Measurements from ENCODE around the gene GPR173.
A peak's percentile ranks its signal among the peaks of the same experiment; 100 is the strongest.

The GPR173 gene

DNA sequence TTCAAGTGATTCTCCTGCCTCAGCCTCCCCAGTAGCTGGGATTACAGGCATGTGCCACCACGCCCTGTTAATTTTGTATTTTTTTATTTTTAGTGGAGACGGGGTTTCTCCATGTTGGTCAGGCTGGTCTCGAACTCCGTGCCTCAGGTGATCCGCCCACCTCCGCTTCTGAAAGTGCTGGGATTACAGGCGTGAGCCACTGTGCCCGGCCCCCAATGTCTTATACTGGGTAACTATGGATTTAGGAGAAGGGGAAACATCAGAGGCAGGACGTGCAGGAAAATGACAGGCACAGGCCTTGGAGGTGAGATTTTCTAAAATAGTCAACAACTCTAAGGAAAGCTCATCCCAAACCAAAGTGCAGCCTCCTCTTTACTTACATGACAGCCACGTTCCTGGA lies 22.5 kb downstream of the GPR173 start:
- Histone ChIP-seq H3K4me3 (ENCODE audit: low read depth in 1 of 2, low read length in 1 of 2) (no peak overlapping the region), H3K27me3 (no peaks in the 10 kb centered on the region), H3K9me3 (no peaks in the 10 kb centered on the region), H3K27ac (no peak overlapping the region), H3K36me3 (no peaks in the 10 kb centered on the region), H3K4me1 (ENCODE audit: control insufficient read depth in 1 of 2, insufficient read depth in 1 of 2, low read depth in 1 of 2, low read length in 1 of 2) (peaks cover 4 to 11% of the 10 kb centered on the region in 2 experiments)
- TF ChIP-seq, protein P1, sequence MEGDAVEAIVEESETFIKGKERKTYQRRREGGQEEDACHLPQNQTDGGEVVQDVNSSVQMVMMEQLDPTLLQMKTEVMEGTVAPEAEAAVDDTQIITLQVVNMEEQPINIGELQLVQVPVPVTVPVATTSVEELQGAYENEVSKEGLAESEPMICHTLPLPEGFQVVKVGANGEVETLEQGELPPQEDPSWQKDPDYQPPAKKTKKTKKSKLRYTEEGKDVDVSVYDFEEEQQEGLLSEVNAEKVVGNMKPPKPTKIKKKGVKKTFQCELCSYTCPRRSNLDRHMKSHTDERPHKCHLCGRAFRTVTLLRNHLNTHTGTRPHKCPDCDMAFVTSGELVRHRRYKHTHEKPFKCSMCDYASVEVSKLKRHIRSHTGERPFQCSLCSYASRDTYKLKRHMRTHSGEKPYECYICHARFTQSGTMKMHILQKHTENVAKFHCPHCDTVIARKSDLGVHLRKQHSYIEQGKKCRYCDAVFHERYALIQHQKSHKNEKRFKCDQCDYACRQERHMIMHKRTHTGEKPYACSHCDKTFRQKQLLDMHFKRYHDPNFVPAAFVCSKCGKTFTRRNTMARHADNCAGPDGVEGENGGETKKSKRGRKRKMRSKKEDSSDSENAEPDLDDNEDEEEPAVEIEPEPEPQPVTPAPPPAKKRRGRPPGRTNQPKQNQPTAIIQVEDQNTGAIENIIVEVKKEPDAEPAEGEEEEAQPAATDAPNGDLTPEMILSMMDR (IDR thresholded peaks at IDR 0.05): no peak

GRCh38 chrX:53071604-53072417 lies 23.2 kb downstream of the GPR173 start:
- TF ChIP-seq, protein P1 (IDR thresholded peaks at IDR 0.05): peak; percentile 60
- Histone ChIP-seq H3K4me1 (ENCODE audit: control insufficient read depth in 1 of 2, insufficient read depth in 1 of 2, low read depth in 1 of 2, low read length in 1 of 2) (peaks cover 4 to 11% of the 10 kb centered on the region in 2 experiments), H3K27me3 (no peaks in the 10 kb centered on the region), H3K27ac (no peak overlapping the region), H3K4me3 (ENCODE audit: low read depth in 1 of 2, low read length in 1 of 2) (peak overlapping the region; percentile 53 to 54), H3K9me3 (no peaks in the 10 kb centered on the region), H3K36me3 (no peaks in the 10 kb centered on the region)

- Histone ChIP-seq H3K4me3 (ENCODE audit: low read depth in 1 of 2, low read length in 1 of 2) (peak overlapping the region; percentile 53 to 54), H3K4me1 (ENCODE audit: control insufficient read depth in 1 of 2, insufficient read depth in 1 of 2, low read depth in 1 of 2, low read length in 1 of 2) (peaks cover 4 to 11% of the 10 kb centered on the region in 2 experiments), H3K36me3 (no peaks in the 10 kb centered on the region), H3K9me3 (no peaks in the 10 kb centered on the region), H3K27me3 (no peaks in the 10 kb centered on the region), H3K27ac (peak overlapping the region; percentile 45)
- TF ChIP-seq, protein P1 (IDR thresholded peaks at IDR 0.05): no peak
Measured at GRCh38 chrX:53072418-53073114, 24.0 kb downstream of the GPR173 start.

DNA sequence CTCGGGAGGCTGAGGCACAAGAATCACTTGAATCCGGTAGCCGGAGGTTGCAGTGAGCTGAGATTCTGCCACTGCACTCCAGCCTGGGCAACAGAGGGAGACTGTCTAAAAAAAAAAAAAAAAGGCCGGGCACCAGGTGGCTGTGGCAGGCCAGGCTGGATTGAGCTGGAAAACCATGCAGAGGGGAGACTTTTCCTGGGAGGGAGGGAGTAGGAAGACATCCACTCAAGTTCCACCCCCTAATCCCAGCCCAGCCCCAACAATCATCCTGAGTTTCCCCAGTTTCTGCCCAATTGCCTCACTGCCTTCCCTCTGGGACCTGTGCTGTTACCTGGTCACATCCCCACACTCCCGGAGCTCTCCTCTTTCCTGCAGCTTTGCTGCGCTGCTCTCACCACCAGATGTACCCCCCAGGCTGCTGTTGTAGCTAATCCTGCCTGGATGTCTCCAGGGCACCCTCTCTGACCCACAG lies 24.6 kb downstream of the GPR173 start:
- H3K4me3 ChIP-seq (ENCODE audit: low read depth in 1 of 2, low read length in 1 of 2): no peak overlapping the region
- H3K27me3 ChIP-seq: no peaks in the 10 kb centered on the region
- H3K4me1 ChIP-seq (ENCODE audit: control insufficient read depth in 1 of 2, insufficient read depth in 1 of 2, low read depth in 1 of 2, low read length in 1 of 2): peaks cover 4 to 11% of the 10 kb centered on the region in 2 experiments
- no peaks in the 10 kb centered on the region for H3K9me3 ChIP-seq
- no peak overlapping the region for H3K27ac ChIP-seq
- TF ChIP-seq, protein P1 (IDR thresholded peaks at IDR 0.05): no peak
- H3K36me3 ChIP-seq: no peaks in the 10 kb centered on the region

GRCh38 chrX:53075011-53075410 lies 26.4 kb downstream of the GPR173 start:
- Histone ChIP-seq H3K27ac (no peak overlapping the region), H3K36me3 (no peaks in the 10 kb centered on the region), H3K4me3 (ENCODE audit: low read depth in 1 of 2, low read length in 1 of 2) (no peak overlapping the region), H3K4me1 (ENCODE audit: control insufficient read depth in 1 of 2, insufficient read depth in 1 of 2, low read depth in 1 of 2, low read length in 1 of 2) (peaks cover 4 to 11% of the 10 kb centered on the region in 2 experiments), H3K9me3 (no peaks in the 10 kb centered on the region), H3K27me3 (no peaks in the 10 kb centered on the region)
- TF ChIP-seq, protein P1 (IDR thresholded peaks at IDR 0.05): no peak

Data from neutrophil (primary cell).